Mesangial cell (primary cell): Measurements from ENCODE around the gene FAM107B. TPM values are rescaled to one million over a fixed set of nuclear protein-coding genes. Genes with fewer than 3 reads are reported as not detected.

Experiments used
- total RNA-seq: library from RNA; depleted of rRNA; stranded (reverse); fragments of >200 nt; gene quantifications from 2 replicates; pipeline ENCODE4 v1.2.3, GENCODE V29; 2015

The FAM107B gene
- 8.7 and 11.2 TPM in 2 replicates for total RNA-seq

DNA sequence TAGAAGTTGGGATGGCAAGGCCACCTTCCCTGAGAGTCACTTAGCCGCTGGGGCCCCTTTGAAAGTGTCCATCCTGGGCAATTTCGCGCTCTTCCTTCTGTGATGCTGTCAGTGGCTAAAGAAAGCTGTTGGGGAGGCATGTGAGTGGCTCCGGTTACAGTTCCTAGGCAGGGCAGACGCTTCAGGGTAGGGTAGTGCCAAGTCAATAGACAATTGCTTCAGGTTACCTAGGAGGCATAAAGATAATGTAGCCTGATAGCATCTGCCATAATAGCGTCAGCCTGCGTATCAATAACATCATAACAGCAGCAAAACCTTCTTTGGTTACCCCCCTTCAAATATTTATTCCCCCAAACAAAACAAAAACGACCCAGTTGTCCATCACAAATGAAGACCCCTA is at the start of gene FAM107B:
Gene FAM107B, minus strand, starts transcription at position 101 of the 400 bp plus-strand sequence. CDS start 234 bp downstream, outside the sequence.

Other genes starting within 250 kb of the FAM107B start
- gene CDNF, start 63.1 kb upstream of the FAM107B start, total RNA-seq = 1.8 TPM in 1 of 2 replicates, not detected in the other
- 3.4 and 13.0 TPM in 2 replicates for gene HSPA14, start 63.4 kb upstream of the FAM107B start, total RNA-seq
- 7.7 and 9.8 TPM in 2 replicates for gene MSANTD7, start 63.4 kb upstream of the FAM107B start, total RNA-seq
- 4.8 and 13.5 TPM in 2 replicates for gene SUV39H2, start 104.0 kb upstream of the FAM107B start, total RNA-seq
- 5.1 and 5.8 TPM in 2 replicates for gene DCLRE1C, start 179.2 kb upstream of the FAM107B start, total RNA-seq
- gene MEIG1, start 184.5 kb upstream of the FAM107B start, total RNA-seq = not detected in 2 replicates